Measurements from ENCODE around the gene ORAI1.
"Not testable (repeated sequence)": the region's sequence is repeated elsewhere in the genome, so short reads cannot be mapped to it uniquely, and the experiment has no call there.

Gene ORAI1

DNA sequence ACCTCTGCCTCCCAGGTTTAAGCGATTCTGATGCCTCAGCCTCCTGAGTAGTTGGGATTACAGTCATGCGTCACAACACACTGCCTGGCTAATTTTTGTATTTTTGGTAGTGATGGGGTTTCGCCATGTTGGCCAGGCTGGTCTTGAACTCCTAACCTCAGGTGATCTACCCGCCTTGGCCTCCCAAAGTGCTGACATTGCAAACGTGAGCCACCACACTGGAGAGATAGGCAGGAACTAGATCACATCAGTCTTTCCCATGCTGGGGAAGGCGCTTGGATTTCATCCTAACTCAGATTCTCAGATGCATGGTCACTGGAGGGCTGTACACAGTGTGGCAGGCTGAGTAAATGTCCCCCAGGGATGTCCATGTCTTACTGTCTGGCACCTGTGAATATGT, 18.0 kb upstream of the ORAI1 start:
- no peak for DNase-seq

DNA sequence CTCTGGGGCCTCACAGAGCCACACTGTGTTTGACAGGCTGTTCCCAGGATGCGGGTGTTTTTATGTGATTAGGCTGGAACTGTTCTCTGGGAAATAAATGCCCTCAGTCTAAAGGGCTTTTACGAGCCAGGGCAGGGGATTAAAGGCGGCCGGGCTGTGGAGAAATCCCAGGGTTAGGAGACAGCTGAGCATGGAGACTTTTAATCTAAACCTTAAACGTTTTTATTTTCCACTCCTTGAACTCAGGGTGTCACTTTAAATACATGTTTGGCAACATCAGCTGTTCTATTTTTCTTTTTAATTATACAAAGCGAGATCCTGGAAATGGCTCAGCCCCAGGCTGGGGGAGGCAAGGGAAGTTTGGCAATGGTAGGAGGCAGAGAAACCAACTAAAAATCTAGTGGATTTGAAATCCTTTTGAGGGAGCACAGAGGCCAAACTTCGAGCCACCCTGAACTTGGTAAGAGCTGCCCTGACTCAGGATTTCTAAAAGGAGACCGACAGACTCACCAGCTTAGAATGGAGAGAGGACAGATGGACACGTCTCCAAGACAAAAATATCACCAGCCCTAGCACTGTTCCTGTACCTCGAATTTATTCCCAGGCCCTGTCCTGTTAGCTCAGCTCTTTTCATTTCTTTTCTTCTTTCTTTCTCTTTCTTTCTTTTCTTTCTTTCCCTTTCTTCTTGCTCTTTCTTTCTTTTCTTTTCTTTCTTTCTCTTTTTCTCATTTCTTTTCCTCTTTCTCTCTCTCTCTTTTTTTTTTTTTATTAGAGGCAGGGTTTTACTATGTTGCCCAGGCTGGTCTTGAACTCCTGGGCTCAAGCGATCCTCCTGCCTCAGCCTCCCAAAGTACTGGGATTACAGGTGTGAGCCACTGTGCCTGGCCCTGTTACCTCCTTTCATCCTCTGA, 15.8 kb upstream of the ORAI1 start:
- DNase-seq = no peak

DNA sequence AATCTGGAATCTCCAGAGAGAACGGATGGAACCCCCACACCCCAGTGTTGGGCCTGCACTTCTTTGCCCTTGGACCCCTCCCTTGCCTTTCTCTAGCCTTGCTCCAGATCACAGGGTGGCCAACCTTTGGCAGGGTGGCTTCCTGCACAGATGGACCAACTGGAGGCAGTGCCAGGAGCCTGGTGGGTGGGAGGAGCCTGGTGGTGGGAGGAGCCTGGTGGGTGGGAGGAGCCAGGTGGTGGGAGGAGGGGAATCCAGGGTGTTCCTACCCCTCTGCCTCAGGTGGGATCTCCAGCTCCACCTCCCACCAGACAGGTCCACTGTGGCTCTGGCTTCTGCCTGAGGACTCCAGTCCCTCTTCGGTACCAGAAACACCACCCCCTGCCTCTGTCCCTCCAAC, 15.0 kb upstream of the ORAI1 start:
- DNase-seq = peak; percentile 22

DNA sequence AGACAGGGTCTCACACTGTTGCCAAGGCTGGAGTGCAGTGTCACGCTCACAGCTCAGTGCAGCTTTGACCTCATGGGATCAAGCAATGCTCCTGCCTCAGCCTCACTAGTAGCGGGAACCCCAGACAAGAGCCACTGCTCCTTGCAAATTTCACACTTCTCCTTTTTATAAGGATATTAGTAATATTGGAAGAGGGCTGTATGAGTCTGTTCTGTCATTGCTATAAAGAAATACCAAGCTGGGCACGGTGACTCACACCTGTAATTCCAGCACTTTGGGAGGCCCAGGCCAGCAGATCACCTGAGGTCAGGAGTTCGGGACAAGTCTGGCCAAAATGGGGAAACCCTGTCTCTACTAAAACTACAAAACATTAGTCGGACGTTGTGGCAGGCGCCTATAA, 12.9 kb upstream of the ORAI1 start:
- no peak for DNase-seq

DNA sequence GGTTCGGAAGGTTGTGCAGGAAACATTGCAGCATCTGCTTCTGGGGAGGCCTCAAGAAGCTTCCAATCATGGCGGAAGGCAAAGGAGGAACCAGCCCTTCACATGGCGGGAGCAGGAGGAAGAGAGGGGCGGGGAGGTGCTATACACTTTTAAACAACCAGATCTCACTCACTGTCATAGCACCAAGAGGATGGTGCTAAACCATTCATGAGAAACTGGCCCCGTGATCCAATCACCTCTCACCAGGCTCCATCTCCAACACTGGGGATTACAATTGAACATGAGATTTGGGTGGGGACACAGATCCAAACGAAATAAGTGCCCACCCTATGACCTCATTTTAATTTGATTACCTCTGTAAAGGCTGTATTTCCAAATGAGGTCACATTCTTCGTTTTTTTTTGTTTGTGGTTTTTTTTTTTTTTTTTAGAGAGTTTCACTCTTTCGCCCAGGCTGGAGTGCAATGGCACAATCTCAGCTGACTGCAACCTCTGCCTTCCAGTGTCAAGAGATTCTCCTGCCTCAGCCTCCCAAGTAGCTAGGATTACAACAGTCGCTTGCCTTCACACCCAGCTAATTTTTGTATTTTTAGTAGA, 11.4 kb upstream of the ORAI1 start:
- no peak for DNase-seq

DNA sequence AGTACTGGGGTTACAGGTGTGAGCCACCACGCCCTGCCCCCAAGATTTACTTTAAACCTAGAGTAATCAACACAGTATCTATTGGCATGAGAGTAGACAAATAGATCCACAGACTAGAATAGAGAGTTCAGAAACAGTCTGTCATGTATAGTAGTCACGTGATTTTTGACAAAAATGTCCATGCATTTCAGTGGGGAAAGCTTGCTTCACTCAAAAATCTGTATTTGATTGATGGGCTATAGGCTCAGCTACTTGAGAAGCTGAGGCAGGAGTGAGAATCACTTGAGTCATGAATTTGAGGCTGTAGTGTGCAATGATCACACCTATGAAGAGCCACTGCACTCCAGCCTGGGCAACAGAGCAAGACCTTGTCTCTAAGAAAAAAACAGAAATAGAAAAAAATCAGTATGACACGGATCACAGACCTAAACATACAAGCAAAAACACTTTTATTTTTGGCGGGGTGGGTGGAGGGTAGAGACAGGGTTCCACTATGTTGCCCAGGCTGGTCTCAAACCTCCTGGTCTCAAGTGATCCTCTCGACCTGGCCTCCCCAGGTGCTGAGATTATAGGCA, 7.6 kb upstream of the ORAI1 start:
- DNase-seq = no peak

DNA sequence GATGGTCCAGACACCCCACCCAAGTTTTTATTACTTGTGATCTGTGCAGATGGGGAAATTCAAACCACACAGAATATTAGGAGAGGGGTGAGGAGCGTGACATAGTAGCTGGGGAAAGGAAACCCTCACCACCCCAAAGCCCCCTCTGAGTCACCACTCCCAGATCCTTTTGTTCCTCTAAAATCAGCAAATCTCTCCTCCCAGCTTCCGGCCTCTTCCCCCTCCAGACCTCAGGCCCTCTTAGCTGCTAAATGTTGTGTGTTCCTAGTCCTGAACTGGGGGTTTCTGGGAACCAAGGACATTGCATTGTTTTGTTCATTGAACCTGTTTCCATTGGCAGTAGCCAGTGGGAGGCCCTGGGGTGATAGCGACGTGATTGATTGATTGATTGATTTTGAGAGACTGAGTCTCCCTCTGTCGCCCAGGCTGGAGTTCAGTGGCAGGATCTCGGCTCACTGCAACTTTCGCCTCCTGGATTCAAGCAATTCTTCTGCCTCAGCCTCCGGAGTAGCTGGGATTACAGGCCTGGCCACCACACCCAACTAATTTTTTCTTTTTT, 5.9 kb upstream of the ORAI1 start:
- no peak for DNase-seq

DNA sequence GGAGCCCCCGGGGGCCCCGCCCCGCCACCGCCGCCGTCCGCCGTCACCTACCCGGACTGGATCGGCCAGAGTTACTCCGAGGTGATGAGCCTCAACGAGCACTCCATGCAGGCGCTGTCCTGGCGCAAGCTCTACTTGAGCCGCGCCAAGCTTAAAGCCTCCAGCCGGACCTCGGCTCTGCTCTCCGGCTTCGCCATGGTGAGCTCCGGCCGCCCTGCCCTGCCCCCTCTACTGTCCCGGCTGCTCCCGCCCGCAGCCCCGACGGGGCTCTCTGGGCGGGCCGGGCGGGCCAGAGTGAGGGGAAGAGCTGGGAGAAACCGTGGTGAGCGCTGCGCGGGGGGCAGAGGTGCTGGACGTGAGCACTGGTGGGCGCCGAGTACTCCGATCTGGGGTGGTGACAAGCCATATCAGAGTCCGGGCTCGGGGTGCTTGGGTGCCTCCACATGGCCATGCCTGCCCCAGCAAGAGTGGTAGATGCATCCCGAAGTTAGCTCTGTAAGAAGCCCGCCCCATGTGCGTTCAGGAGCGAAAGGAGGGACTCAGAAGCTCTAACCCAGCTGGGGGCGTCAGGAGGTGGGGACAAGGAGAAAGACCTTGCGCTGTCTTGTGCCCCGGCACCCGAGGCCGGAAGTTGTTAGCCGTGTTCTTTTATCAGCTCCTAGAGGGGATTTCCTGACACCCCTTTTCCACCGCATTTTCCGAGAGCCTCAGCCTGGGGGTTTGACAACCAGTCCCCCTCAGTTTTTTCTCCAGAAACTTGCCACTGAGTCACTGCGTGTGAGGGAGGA, 717 bp downstream of the ORAI1 start:
- peak; percentile 79 for DNase-seq

DNA sequence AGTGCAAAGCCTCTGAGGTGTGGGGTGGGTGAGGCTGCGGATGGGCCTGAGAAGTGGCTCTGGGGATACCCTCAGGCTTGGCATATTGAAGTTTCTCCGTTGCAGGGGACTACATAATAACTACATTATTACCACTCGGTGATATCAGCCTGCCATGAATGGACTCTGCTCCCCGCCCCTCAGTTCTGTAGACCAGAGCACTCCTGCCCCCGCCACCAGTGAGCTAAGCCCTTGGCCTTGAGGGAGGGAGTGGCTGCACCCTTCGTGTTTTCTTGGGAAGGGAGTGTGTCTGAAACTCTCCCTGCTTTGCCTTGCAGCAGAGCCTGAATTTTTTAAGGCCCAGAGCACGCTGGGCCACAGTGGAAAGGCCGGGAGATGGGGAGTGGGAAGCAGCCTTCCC, 1.7 kb downstream of the ORAI1 start:
- peak; percentile 44 for DNase-seq

DNA sequence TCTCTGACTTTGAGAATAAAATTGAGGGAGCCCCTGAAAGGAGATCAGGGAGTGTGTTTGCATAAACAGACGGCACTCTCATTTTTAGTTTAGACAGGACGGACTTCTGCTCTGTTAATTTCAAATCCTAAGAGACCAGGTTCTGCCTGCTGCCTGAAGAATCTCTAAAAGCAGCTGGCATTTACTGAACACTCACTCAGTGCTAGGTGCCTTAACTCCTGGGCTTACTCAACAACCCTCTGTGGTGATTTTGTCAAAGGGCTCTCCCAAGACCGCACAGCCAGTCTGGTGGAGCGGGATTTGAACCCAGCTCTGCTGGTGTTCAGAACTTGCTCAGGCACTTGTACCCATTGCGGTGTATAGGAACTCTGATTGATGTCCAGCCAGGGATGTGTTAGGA, 2.2 kb downstream of the ORAI1 start:
- DNase-seq = peak; percentile 60

DNA sequence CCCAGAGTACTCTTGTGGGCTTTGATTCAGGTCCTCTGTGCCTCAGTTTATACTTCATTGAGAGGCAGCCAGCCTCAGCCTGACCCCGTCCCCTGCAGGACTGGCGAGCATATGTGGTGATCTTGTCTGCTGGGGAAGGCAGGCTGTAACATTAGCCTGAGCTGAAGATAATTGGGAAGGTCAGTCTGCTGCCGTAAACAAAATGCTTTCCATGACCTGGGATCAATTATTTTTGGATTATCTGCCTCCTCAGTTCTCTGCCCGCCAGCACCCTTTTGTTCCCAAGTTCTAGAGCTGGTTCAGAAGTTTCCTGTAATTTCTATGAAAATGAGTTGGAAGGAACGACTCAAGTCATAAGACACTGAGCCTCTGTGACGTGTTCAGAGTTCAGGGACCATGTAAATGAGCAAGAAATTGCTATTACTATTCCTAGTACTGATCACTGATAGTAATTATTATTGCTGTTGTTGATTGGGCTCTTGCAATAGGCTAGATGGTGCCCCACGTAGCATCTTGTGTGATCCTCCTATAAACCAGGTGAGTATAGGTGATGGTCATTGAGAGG, 4.5 kb downstream of the ORAI1 start:
- no peak for DNase-seq

DNA sequence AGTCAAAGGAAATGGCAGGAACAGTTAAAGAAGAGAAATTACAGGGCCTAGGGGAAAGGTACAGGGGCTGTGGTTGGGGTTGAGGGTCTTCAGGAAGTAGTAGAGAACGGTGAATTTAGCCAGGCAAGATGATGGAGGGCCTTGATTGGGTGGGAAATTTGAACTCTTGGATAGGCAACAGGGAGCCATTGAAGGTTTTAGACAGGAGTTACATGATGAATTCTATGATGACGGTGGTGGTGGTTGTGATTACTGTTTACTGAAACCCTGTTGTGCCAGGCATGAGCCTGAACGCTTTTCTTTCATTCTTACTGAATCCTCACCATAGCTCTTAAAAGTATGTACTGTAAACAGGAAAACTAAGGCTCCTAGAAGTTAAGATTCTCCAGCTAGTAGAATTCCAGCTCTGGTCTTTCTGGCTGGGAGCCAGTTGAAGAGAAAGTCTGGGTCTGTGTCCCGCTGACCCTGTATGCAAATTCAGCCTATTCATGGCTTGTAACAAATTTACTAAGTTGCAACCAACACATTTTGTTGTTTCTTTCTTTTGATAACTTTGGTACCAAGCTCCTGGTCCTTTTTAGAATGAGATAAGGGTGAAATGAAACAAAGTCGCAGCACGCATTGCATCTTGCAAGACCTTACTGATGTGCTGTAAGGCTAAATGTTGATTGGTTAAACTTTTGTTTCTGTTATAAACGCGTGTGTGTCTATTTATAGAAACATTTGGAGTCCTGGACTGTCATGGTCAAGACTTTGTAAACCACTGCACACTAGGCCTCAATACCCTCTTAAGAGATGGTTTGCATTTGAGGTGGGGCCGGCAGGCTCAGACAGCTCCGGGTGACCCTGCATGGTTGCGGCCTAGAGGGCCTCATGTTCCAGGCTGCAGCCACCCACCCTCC, 6.0 kb downstream of the ORAI1 start:
- DNase-seq = no peak

DNA sequence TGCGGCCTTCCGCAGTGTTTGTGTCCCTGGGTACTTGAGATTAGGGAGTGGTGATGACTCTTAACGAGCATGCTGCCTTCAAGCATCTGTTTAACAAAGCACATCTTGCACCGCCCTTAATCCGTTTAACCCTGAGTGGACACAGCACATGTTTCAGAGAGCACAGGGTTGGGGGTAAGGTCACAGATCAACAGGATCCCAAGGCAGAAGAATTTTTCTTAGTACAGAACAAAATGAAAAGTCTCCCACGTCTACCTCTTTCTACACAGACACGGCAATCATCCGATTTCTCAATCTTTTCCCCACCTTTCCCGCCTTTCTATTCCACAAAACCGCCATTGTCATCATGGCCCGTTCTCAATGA, 7.5 kb downstream of the ORAI1 start:
- not testable (repeated sequence) for DNase-seq

DNA sequence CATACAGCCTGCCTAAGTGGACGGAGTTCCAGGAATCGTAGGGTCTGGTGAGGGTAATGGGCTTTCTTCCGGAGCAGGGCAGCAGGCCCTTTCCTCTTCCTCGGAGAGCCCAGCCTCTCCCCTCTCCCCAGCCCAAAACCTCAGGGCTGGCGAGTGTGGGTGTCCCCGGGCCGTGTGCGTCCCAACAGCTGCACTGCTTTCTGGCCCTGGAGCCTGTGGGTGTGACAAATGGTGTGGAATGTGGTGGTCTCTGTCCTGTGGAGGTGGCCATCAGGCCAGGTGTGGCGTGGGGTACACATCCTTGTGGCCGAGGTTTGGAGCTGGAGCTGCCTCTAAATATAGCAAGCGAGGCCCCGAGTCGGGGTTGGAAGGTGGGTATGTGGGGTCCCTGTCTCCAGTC, 8.5 kb downstream of the ORAI1 start:
- DNase-seq = no peak

DNA sequence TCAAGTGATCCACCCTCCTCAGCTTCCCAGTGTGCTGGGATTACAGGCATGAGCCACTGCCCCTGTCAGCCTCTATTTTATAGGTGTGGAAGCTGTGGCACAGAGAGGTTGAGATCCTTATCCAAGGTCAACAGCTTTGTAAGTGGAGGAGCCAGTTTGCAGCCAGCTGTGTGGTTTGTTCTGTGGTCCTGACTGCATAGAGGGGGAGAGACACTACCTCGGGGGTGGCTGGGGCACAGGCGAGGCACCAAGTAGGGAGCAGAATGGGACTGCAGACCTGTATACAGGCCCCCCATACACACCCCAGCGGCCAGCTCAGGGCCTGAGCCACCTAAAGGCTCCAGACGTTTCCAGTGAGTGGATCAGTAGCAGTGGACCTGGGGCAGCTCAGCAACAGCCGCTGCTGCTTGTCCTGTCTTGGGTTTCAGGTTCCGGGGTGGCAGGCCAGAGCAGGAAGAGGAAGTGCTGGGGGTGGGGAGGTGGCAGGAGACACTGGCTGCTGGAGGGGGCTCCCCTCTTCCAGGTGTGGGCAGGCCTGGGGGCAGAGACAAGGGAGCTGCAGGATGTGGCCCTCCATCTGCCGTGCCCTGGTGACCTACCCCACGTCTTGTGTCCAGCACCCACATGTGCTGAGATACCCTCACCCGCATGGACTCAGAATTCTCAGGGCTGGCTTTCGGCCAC, 11.0 kb downstream of the ORAI1 start:
- DNase-seq = peak; percentile 29

DNA sequence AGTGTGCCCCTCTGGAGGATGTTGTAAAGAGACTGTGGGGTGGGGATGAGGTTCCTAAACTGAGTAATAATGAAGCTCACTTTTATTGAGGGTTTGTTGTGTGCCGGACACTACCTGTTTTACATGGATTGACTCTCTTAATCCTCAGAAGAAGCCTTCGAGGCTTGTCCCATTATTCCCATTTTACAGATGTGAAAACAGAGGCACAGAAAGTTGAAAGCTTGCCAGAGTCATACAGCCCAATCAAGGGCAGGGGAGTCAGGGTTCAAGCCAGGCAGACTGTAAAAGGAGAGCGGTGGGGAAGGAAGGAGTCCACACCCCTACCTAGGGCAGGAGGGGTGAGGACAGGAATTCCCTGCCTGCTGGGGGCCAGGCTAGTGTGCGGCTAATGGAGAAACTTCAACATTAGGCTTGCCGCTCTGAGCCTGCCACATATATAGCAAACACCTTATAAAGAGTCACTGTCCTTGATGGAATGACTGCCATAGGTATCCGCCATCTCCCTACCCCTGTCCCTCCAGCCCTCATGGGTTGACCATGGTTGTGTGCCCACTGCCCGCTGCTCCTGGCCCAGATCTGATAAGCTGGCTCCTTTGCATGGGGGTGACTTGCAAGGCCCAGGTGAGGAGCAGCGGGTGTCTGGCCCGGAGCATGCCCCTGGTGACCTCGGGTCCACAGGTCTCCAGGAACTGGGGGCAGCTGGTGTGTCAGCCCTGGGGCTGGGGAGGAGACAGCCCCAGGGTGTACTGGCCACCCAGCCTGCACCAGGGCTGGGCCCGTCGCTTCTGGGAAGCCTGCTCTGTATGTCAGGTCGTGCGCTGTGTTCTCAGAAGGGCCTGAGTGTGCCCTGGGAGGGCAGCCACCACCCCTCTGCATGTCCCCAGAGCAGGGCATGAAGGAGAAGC, 12.2 kb downstream of the ORAI1 start:
- DNase-seq = no peak

DNA sequence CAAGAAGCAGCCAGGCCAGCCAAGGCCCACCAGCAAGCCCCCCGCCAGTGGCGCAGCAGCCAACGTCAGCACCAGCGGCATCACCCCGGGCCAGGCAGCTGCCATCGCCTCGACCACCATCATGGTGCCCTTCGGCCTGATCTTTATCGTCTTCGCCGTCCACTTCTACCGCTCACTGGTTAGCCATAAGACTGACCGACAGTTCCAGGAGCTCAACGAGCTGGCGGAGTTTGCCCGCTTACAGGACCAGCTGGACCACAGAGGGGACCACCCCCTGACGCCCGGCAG, 15.0 kb downstream of the ORAI1 start:
- DNase-seq = no peak

DNA sequence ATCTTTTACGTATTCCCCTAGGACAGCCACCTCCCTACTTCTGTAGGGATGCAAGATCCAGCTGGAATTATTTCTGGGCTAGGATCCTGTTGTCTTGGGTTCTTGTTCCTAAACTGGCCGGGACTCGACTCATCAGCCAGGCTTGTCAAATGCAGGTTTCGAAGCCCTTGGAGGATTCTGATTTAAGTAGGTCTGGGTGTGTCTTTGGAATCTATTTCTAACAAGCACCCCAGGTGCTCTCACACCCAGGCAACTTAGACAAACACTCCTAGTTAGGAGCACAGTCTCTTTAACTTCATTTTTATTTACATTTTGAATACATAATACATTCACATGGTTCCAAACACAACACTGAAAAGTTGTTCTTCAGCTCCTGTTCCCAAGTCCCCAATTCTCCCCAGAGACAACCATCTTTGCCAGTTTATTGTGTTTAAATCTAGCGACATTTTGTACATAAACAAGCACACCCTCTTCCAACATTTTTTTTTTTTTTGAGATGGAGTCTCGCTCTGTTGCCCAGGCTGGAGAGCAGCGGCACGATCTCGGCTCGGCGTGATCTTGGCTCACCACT, 22.2 kb downstream of the ORAI1 start:
- no peak for DNase-seq

DNA sequence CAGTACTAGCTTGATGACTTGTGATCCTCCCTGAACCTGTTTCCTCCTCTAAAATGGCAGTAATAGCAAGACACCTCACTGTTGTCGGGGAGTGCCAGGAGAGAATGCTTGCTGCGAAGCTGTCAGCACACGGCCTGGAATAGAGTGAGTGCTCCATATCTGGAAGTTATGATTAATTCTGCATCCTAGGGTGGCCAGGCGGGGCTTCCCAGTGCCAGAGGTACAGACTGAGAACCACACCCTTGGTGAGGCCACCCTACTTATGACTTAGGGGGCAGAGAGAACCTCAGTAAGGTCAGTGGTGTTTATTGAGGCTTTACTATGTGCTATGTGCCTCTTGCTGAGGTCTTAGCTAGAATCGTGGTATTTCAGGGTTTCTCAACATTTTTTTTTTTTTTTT, 23.0 kb downstream of the ORAI1 start:
- no peak for DNase-seq

DNA sequence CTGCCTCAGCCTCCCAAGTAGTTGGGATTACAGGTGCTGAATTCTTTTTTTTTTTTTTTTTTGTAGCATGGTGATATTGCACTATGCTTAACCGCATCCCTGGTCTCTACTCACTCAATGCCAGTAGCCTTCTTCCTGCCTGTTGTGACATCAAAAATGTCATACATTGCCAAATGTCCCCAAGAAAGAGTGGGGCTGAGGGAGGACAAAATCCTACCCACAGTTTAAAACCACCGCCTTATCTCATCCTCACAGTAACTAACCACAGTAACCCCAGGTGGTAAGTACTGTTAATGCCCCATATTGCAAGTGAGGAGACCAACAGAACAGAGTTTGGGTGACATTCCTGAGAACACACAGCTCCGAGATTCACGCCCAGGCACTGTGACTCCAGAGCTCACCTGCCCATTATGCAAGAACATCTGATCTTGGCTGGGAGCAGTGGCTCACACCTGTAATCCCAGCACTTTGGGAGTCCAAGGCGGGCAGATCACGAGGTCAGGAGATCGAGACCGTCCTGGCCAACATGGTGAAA, 23.6 kb downstream of the ORAI1 start:
- peak; percentile 97 for DNase-seq
